Prostate gland (tissue), 2 donors: ENCODE results near the gene RBAK.

Experiments used
- POLR2A ChIP-seq: fragments of 450-650 bp; IDR thresholded peaks from one replicate; pipeline ENCODE4 v1.6.1; 2016; ENCODE audit warnings: antibody characterized with exemption, mild to moderate bottlenecking
- TF ChIP-seq, protein P1 (sequence below), 4 experiments: fragments of 200-600 bp in 2 of 4; fragments of 450-650 bp in 2 of 4; sonication (generic) in 2 of 4; IDR thresholded peaks; 1 replicate in 3 of 4; 2 replicates in 1 of 4; pipeline ENCODE4 v1.5.1; 2016 to 2019; ENCODE audit warnings: antibody characterized with exemption in 4 of 4, mild to moderate bottlenecking in 2 of 4, moderate library complexity in 2 of 4

DNA sequence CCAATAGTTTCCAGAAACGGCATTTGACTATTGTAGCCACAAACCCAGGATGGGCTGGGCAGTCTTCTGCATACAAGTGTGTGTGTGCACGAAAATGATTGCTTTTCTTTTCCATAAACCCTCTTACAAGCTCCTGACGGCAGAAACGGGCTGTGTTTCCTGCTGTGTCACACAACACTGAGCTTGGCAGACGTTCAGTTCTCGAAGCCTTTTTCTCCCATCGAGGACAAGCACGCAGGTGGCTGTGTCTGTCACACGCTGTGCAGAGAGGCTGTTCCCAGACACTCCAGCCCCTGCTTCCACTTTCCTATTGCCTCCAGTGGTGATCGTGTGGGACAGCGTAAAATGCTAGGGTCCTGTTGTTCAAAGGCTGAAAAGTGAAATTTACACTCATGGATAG, 32.1 kb downstream of the RBAK start:
- no peak for TF ChIP-seq POLR2A
- TF ChIP-seq, protein P1, sequence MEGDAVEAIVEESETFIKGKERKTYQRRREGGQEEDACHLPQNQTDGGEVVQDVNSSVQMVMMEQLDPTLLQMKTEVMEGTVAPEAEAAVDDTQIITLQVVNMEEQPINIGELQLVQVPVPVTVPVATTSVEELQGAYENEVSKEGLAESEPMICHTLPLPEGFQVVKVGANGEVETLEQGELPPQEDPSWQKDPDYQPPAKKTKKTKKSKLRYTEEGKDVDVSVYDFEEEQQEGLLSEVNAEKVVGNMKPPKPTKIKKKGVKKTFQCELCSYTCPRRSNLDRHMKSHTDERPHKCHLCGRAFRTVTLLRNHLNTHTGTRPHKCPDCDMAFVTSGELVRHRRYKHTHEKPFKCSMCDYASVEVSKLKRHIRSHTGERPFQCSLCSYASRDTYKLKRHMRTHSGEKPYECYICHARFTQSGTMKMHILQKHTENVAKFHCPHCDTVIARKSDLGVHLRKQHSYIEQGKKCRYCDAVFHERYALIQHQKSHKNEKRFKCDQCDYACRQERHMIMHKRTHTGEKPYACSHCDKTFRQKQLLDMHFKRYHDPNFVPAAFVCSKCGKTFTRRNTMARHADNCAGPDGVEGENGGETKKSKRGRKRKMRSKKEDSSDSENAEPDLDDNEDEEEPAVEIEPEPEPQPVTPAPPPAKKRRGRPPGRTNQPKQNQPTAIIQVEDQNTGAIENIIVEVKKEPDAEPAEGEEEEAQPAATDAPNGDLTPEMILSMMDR (IDR thresholded peaks at IDR 0.05), result no peak
